Keratinocyte (primary cell): ENCODE results near the gene HSFY1. TPM values are rescaled to one million over a fixed set of nuclear protein-coding genes. Genes with fewer than 3 reads are reported as not detected.
"Not testable (repeated sequence)": the region's sequence is repeated elsewhere in the genome, so short reads cannot be mapped to it uniquely, and the experiment has no call there.

ENCODE experiments used
- DNase-seq: peaks from one replicate; pipeline ENCODE4 v3.0.0-alpha.2; 2011; ENCODE audit warnings: low read depth, missing footprints, low spot score
- FAIRE-seq: peaks from 2 replicates; lab custom pipeline; 2011; peaks lifted over from hg19 to GRCh38; lab: Jason Lieb, UNC
- H2AFZ ChIP-seq: 2 replicates; pipeline ENCODE4 v1.6.0; 2012; ENCODE audit warnings: low read length, control low read depth, inconsistent platforms; ENCODE audit not compliant: control insufficient read depth
- H3K27ac ChIP-seq: 2 replicates; pipeline ENCODE4 v1.5.1; 2011; ENCODE audit warnings: low read length; ENCODE audit not compliant: control insufficient read depth, insufficient read depth
- H3K27me3 ChIP-seq: 3 replicates; pipeline ENCODE4 v1.6.0; 2011; ENCODE audit warnings: low read length; ENCODE audit not compliant: control insufficient read depth, insufficient read depth; ENCODE audit errors: extremely low read depth
- H3K36me3 ChIP-seq, 2 experiments: 2 replicates in 1 of 2; 3 replicates in 1 of 2; pipeline ENCODE4 v1.5.1; 2011; ENCODE audit warnings: low read length in 2 of 2, mild to moderate bottlenecking in 1 of 2; ENCODE audit not compliant: control insufficient read depth in 2 of 2, insufficient read depth in 2 of 2; ENCODE audit errors: extremely low read depth in 1 of 2
- H3K4me1 ChIP-seq: 3 replicates; pipeline ENCODE4 v1.5.1; 2011; ENCODE audit warnings: low read length; ENCODE audit not compliant: control insufficient read depth, insufficient read depth; ENCODE audit errors: extremely low read depth
- H3K4me2 ChIP-seq: 3 replicates; pipeline ENCODE4 v1.6.0; 2011; ENCODE audit warnings: low read depth, low read length; ENCODE audit not compliant: control insufficient read depth, insufficient read depth; ENCODE audit errors: extremely low read depth
- H3K4me3 ChIP-seq, 3 experiments: fragments of 200-600 bp in 1 of 3; sonication (generic) in 1 of 3; 2 replicates in 2 of 3; 3 replicates in 1 of 3; pipeline ENCODE4 v1.5.1; 2011 to 2016; ENCODE audit warnings: low read length in 3 of 3, mild to moderate bottlenecking in 3 of 3, control low read depth in 2 of 3, inconsistent platforms in 1 of 3, low read depth in 1 of 3, mixed read lengths in 1 of 3, mixed run types in 1 of 3, moderate library complexity in 1 of 3; ENCODE audit not compliant: control insufficient read depth in 2 of 3, insufficient read depth in 2 of 3; ENCODE audit errors: extremely low read depth in 1 of 3
- H3K79me2 ChIP-seq: 2 replicates; pipeline ENCODE4 v1.6.0; 2012; ENCODE audit warnings: low read length; ENCODE audit not compliant: control insufficient read depth, insufficient read depth
- H3K9ac ChIP-seq: 3 replicates; pipeline ENCODE4 v1.6.0; 2011; ENCODE audit warnings: low read length; ENCODE audit not compliant: control insufficient read depth, insufficient read depth; ENCODE audit errors: extremely low read depth
- H3K9me1 ChIP-seq: 3 replicates; pipeline ENCODE4 v1.6.0; 2011; ENCODE audit warnings: low read length; ENCODE audit not compliant: control insufficient read depth, insufficient read depth; ENCODE audit errors: extremely low read depth
- H3K9me3 ChIP-seq: 2 replicates; pipeline ENCODE4 v1.5.1; 2012; ENCODE audit warnings: low read depth, low read length; ENCODE audit not compliant: control insufficient read depth
- H4K20me1 ChIP-seq: 3 replicates; pipeline ENCODE4 v1.6.0; 2011; ENCODE audit warnings: low read length; ENCODE audit not compliant: control insufficient read depth, insufficient read depth; ENCODE audit errors: extremely low read depth
- dilution Hi-C: fragments of 300-500 bp; cut with MboI; formaldehyde crosslinking; loops from one replicate; pipeline ENCODE4 v1.7.0; 2020; ENCODE audit warnings: low sequenced_read_pairs; ENCODE audit not compliant: extremely low pct_ligation_motif_present
- polyA plus RNA-seq, 5 experiments: library from polyadenylated mRNA; depleted of rRNA in 3 of 5; stranded (reverse) in 3 of 5; stranded (forward) in 1 of 5; unstranded in 1 of 5; fragments of >200 nt; gene quantifications; 1 replicate in 1 of 5; 2 replicates in 3 of 5; 3 replicates in 1 of 5; pipeline versions ENCODE4 v1.2.1 to v1.2.3, GENCODE V29; 2011 to 2012; ENCODE audit warnings: missing spikeins in 2 of 5, low read depth in 1 of 5, low replicate concordance in 1 of 5
- small RNA-seq, 3 experiments: library from RNA; depleted of rRNA; stranded (forward); fragments of <200 nt; gene quantifications; one replicate each; pipeline ENCODE3, GENCODE V24; 2012; ENCODE audit warnings: low read depth in 3 of 3, low replicate concordance in 1 of 3; ENCODE audit not compliant: insufficient read length in 3 of 3

Gene HSFY1
- polyA plus RNA-seq, 1 donor (not counting 4 experiments of a cell fraction or from before 2014, with no cell fraction given) = not detected

DNA sequence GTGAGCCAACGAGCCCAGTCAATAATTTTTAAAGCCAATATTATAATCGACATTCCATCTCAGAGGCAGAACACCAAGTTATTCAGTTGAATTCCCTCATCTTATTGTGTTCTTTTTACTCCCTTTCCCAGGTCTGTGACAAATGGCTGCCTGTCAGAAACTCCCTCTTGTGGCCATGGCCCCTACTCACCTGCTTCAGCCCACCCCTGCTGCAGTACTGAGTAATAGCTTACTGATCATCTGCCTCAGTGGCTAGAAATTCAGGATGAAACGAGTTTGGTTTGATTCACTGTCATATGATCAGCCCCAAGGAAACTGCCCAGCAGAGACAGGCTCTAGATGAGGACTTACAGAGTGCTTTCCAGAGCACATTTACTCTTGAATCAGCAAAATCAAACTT, 19.4 kb downstream of the HSFY1 start:
- H3K9me1 ChIP-seq, H3K4me2 ChIP-seq, H3K27ac ChIP-seq, H3K9me3 ChIP-seq, H3K9ac ChIP-seq, H2AFZ ChIP-seq, H3K79me2 ChIP-seq, DNase-seq, FAIRE-seq, H3K4me1 ChIP-seq, H3K36me3 ChIP-seq, H3K27me3 ChIP-seq, dilution Hi-C loops, H3K4me3 ChIP-seq, H4K20me1 ChIP-seq: not testable (repeated sequence)

Small RNAs within 50 kb of the gene (small RNA-seq; reads per million reads assigned to genes)
- gene GPM6BP1 (0 reads per million in 3 experiments), gene PRYP5 (0 reads per million in 3 experiments)

Other genes with a start within 250 kb of the HSFY1 start
- gene HSFY2, start 227.0 kb downstream of the HSFY1 start, polyA plus RNA-seq = not detected in 3 replicates